ENCODE measurements around the gene C7orf25.
"Not testable (repeated sequence)": the region's sequence is repeated elsewhere in the genome, so short reads cannot be mapped to it uniquely, and the experiment has no call there.

The C7orf25 gene

DNA sequence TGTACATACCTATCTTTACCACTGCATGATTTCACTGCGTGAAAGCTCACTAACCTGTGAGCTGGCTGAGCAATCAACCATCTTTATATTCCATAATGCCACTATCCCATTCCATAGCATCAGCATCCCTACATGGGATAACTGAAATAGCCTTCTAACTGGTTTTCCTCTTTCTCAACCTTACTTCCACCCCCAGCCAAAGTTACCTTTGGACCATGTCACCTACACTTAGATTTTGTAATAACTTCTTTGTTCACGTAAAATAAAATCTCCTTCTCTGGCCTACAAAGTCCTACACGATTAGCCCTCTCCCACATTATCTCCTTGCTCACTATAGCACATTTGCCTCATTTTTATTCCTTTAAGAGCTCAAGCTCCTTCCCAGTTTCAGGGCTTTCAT is 17.6 kb upstream of the C7orf25 start:
- no peak for DNase-seq (ENCODE audit: low read depth, low spot score)

GRCh38 chr7:42928754-42929153 is 16.9 kb upstream of the C7orf25 start:
- DNase-seq (ENCODE audit: low read depth, low spot score): no peak

- DNase-seq (ENCODE audit: low read depth, low spot score): no peak
Observed at GRCh38 chr7:42926204-42926603, 14.3 kb upstream of the C7orf25 start.

DNA sequence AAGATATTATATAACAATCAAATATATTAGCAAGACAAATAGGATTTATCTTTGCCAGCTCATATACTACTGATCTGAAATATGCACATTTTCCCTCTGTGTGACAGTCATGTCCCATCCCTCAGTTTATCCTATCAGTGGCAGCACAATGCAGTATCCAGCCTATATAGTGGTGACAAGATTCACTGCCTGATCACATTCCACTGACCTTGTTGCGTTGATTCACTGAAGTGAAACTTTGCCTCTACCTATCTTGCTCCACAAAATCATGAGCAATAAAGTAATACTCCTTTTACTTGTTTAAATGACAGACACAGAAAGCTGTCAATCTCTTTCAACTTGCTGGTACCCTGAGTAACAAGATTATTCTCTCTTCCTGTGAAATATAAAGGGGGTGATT is 13.8 kb upstream of the C7orf25 start:
- no peak for DNase-seq (ENCODE audit: low read depth, low spot score)

- DNase-seq (ENCODE audit: low read depth, low spot score): no peak
Observed at GRCh38 chr7:42924223-42924838, 12.5 kb upstream of the C7orf25 start.

DNA sequence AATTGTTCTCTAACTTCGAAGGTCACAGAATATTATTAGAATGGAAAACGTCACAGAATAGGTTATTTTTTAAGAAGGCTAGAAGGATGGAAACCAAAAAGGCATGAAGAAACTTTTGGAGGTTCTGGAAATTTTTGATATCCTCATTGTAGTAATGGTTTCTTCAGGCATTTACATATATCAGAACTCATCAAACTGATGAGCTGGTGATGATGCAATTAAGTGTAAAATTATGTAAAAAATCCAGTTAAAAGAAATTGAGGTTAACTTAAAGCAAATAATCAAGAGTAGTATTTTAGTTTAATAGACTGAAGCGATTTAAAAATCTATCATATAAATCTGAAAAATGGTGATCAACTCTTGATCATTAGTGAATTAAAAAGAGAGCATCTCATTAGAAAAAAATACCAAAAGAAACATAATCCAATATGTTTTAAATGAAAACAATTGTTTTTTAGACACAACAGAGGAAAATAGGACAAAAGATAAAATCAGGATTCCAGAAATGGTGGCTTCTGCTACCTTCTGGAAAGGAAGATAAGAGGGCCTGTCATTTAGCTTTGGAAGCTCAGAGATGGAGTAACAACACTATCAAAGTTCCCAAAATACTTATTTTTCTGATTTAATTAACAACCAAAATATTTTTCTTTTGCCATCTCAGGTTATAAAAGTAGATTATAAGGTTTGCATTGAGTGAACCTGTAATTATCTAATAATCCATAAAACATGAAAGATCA is 10.3 kb upstream of the C7orf25 start:
- no peak for DNase-seq (ENCODE audit: low read depth, low spot score)

GRCh38 chr7:42915356-42915755 is 3.5 kb upstream of the C7orf25 start:
- DNase-seq (ENCODE audit: low read depth, low spot score): no peak

DNA sequence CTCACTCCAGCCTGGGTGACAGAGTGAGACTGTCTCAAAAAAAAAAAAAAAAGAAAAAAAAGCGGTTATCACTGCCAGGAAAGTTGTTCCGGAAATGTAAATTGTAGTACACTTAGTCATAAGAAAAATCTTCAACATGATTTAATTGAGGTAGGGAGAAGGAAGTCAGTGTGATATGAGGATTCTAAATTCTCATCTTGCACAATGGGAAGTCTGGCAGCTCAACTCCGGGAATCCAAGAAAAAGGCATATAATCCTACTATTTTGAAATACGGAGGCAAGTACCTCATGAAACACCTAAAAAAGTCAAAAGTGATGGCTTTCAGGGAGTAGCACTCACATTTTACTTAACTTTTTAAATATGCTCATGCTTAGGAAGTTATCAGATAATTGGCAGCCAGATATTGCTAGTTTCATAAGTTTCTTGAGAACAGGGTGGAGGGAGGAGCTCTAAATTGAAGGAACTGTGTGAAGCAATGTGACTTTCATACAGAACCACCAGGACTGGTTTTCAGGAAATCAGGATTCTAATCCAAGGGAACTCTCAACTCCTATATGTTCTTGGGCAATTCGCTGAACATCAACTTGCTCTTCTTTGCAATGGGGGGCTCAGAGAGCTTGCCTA is 2.7 kb upstream of the C7orf25 start:
- DNase-seq (ENCODE audit: low read depth, low spot score): no peak

- DNase-seq (ENCODE audit: low read depth, low spot score): no peak
Observed at GRCh38 chr7:42914009-42914408, 2.1 kb upstream of the C7orf25 start.

- no peak for DNase-seq (ENCODE audit: low read depth, low spot score)
Observed at GRCh38 chr7:42913591-42913990, 1.7 kb upstream of the C7orf25 start.

DNA sequence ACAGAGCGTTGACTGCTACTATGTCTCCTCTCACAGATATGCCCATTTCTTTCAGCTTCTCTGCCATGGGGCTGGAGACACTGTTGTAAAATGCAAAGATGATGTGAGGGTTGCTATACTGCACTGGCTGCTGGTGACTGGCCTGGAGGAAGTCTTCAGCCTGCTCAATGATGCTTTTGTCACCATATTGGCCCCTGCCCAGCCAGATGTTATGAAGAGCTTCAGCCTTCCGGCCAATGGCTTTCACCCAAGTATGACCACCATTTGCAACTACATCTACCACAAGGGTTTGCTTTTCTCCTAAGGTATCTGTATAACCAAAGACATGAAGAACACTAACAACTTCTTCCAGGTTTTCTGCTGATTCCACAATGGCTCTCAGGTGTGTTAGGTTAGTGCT is 1.6 kb downstream of the C7orf25 start:
- DNase-seq (ENCODE audit: low read depth, low spot score): no peak

DNA sequence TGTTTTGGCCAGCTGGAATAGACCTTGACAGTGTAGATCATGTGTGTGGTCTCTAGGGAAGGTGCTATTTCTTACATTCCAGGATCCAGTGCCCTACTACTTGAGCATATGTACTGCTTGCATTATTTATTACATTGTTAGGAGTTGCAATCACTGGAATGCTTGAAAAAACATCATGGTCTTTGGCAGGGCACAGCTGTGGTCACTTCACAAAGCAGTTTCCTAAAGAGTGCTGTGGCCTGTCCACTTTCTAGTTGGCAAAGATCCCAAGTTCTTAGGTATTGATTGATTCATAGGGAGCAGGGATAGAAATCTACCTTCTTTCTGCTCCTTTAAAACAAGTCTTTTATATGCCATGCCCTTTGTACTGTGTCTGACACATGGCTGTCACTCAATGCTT is 4.6 kb downstream of the C7orf25 start:
- DNase-seq (ENCODE audit: low read depth, low spot score): no peak

DNA sequence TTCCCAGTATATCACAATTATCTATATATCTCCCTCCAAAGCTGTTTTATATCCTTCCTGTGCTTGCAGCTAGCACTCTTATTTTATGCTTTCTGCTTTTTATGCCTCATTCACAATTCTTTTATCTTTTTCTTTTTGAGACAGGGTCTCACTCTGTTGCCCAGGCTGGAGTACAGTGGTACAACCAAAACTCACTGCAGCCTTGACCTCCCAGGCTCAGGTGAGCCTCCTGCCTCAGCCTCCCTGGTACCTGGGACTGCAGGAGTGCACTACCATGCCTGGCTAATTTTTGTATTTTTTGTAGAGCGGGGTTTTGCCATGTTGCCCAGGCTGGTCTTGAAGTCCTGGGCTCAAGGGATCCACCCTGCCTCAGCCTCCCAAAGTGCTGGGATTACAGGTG is 5.7 kb downstream of the C7orf25 start:
- no peak for DNase-seq (ENCODE audit: low read depth, low spot score)

GRCh38 chr7:42902331-42902730 is 9.5 kb downstream of the C7orf25 start:
- DNase-seq (ENCODE audit: low read depth, low spot score): no peak

GRCh38 chr7:42900842-42901241 is 11.0 kb downstream of the C7orf25 start:
- no peak for DNase-seq (ENCODE audit: low read depth, low spot score)

GRCh38 chr7:42893346-42894240 is 18.3 kb downstream of the C7orf25 start:
- peak; percentile 75 for DNase-seq (ENCODE audit: low read depth, low spot score)

DNA sequence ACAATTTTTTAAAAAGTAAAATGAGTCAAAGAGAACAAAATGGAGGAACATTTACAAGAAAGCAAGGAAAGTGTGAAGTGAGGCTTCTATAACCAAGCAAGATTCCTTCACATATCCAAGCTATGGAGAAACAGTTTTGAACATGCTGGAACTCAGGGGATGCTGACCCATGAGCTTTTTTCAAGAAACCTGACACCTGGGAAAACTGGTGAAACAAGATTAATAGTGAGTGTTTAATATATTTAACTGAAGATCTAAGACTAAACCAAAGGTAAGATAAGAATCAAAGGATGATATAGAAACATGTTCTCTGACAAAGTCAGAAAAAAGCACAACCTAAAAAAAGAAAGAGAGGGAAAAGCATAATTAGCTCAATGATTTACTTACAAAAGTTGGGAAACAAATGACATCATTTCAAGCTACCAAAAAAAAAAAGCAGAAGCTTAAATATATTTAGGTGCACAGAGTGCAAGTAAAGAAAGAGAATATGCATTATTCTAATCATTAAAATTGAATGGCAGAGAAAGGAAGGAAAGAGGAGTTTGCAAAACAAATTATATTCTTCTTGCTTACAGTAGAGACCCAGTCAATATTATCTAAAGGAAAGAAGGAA is 24.9 kb downstream of the C7orf25 start:
- no peak for DNase-seq (ENCODE audit: low read depth, low spot score)

- no peak for DNase-seq (ENCODE audit: low read depth, low spot score)
Observed at GRCh38 chr7:42886129-42886528, 25.7 kb downstream of the C7orf25 start.

- DNase-seq (ENCODE audit: low read depth, low spot score): not testable (repeated sequence)
Observed at GRCh38 chr7:42885183-42885582, 26.7 kb downstream of the C7orf25 start.

- peak; percentile 19 for DNase-seq (ENCODE audit: low read depth, low spot score)
Observed at GRCh38 chr7:42883950-42884349, 27.9 kb downstream of the C7orf25 start.

DNA sequence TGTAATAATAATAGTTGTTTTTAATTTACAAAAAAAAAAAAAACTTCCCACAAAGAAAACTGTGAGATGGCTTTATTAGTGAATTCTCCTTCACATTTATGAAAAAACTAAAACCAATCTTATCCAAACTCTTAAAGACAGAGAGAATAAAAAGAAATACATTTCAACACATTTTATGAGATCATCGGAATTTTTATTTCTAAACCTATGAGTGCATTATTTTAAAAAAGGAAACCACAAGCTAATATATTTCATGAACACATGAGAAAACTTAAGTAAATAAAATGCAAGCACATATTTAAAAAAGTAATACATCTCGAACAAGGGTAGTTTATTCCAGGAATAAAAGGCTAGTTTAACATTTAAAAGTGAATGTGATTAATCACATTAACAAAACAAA is 31.5 kb downstream of the C7orf25 start:
- no peak for DNase-seq (ENCODE audit: low read depth, low spot score)

- DNase-seq (ENCODE audit: low read depth, low spot score): no peak
Observed at GRCh38 chr7:42878303-42878702, 33.6 kb downstream of the C7orf25 start.

Data from ELF-1 (cell line).